ENCODE results near the gene TNRC18.

TNRC18 gene

DNA sequence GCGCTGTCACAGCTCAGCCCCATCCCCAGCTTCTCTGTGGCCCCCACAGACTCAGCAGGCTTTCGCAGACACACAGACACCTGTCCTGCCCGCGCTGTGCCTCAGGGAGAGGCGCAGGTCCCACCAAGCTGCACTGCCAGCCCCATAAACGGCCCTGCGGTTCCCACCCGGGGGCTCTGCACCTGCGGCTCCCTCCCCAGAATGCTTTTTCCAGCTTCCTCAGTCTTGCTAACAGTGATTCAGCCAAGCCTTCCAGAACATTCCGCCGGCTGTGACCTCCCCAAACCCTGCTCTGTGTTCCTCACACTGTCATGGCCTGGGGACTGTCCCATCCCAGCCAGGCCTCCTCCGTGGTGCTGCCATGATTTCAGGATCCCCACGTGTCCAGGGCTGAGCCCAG is 27.8 kb upstream of the TNRC18 start:
- DNase-seq (ENCODE audit: low spot score): no peak

GRCh38 chr7:5450549-5451327 is 27.1 kb upstream of the TNRC18 start:
- DNase-seq (ENCODE audit: low spot score): no peak

DNA sequence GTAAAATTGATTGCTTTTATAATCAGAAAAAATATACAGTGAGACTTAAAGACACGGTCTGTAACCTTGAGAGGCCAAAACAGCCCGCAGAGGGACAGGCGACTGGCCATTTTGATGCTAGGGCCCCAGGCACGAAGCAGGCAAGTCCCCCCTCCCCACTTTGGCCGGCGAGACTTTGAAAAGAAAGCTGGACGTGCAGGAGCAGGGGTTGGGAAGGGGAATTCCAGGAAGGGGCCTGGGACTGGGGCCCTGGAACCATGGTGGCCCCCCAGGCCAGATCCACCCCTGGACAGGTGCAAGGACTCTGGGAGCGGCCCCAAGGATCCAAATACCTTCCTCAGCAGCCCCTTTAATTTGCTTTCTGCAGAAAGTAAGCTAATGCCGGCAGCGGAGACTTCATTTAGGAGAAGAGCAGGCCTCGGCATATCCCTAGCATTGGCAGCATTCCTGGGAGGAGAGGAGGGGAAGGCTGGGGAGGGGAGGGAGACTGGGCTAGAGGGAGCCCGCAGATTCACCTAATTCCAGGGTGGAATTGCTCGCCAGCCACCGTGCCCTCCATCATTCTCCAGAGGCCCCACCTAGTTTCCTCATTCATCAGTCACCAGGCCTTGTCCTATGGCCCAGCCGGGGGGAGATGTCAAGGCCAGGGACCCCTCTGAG is 24.9 kb upstream of the TNRC18 start:
- no peak for DNase-seq (ENCODE audit: low spot score)

DNA sequence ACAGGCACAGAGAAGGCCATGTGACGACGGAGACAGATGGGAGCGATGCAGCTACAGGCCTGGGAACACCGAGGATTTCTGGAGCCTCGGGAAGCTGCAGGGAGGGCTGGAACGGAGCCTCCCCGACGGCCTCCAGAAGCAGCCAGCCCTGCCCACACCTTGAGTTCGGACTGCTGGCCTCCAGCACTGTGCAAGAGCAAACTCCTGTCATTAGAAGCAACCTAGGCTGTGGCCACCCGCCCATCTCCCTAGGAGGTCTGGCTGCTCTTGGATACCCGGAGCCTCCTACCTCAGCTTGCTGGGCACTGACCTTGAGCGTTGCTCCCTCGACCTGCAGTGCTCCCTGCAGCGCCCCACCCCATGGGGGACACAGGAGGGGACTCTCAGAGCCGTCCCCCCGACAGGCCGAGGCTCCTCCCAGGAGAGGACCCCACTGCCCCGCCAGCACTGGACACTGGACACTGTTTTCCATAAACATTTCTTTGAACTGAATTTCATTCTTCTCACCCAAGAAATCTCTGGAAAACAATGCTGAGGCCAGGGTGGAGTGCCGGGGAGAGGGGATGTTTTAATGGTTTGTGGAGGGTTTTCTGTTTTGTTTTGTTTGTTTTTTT is 22.5 kb upstream of the TNRC18 start:
- DNase-seq (ENCODE audit: low spot score): no peak

- DNase-seq (ENCODE audit: low spot score): no peak
Measured at GRCh38 chr7:5443678-5444077, 20.0 kb upstream of the TNRC18 start.

- DNase-seq (ENCODE audit: low spot score): no peak
Measured at GRCh38 chr7:5442757-5443305, 19.2 kb upstream of the TNRC18 start.

DNA sequence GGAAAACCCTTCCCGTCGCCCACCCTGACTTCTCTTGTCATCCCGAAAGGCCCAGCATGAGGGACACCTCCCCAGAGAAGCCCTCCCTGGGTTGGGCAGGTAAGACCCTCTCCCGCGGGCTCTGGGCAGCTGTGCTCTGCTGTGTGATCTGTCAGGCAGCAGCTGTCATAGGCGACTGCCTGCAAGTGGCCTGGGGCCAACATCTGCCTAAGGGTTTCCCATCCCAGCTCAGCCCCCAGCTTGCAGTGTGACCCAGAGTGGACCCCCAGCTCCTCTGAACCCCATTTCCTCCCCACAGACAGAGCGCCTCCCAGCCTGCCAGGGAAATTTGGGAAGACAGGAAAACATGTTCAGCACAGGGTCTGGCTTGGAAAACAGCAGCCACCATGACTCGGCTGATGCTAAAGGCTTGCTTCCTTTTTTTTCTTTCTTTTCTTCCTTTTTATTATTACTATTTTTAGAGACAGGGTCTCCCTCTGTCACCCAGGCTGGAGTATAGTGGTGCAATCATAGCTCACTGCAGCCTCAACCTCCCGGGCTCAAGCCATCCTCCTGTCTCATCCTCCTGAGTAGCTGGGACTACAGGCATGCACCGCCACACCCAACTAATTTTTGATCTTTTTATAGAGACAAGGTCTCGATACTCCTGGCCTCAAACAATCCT is 18.3 kb upstream of the TNRC18 start:
- no peak for DNase-seq (ENCODE audit: low spot score)

DNA sequence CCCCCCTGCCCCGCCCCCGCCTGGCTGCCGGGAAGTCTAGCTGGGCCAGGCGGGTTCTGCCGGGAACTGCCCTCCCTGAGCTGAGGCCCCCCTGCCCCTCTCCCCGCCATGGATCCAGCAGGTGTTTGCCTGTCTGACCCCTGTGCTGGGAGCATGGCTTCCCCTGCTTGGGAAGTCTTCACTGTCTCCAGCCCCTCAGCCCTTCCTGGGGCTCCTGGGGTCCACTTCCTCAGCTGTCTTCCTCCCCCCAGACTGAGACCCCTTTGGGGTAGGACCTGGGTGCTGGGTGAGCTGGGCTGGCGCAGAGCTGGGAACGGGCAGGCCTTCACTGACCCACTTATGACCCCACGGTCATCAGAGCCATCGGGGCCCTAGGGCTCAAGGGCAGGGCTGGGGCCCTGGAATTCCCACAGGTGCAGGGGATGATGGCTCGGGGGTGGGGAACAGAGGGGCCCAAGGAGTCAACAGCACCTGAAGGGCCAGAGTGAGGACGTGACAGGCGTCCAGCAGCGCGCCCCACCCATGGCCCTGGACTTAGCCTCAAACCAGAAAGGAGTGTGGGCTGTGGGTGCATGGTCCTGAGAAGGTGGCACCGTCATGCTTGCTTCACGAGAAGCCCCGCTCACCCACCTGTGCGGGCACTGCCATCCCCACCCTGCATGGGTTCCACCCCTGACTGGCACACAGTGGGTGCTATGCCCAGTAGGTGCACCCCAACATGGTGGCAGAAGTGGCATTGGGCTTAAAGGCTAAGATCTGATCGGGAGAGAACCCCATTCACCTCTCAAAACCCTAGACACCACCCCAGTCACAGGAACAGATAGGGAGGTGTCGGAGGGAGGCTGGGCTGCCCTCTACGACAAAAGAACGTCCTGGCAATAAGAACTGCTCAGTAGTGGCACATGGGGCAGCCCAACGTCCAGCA is 16.2 kb upstream of the TNRC18 start:
- no peak for DNase-seq (ENCODE audit: low spot score)

DNA sequence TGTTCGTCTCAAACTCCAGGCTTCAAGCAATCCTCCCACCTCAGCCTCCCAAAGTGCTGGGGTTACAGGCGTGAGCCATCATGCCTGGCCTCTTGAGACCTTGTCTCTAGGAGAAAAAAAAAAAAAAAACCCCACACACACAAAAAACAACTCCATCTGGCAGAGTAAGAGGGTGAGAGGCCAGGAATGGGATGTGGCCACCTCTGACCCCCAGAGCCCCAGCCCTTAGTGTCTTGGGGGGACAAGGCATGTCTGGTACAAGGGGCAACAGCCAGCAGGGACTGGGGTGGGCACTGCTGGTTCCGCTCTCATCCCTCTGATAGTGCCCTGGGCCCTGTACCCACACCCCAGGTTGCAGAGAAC is 15.6 kb upstream of the TNRC18 start:
- DNase-seq (ENCODE audit: low spot score): no peak

DNA sequence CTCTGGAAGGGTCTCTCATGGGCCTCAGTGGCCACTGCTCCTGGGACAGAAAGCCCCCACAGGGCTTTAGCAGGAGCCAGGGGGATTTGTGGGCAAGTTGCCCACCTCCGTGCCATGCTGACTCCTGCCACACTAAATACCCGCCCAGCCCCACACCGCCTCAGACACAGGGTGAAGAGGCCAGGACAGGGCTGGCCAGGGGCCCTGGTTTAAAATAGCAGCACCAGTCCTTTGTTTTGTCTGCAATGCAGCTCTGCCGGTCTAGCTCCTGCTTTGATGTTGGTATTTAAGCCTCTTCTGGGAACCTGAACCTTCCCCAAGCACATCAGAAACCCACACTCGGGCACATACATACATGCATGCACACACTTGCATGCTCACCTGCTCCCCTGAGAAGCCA is 14.4 kb upstream of the TNRC18 start:
- DNase-seq (ENCODE audit: low spot score): no peak

DNA sequence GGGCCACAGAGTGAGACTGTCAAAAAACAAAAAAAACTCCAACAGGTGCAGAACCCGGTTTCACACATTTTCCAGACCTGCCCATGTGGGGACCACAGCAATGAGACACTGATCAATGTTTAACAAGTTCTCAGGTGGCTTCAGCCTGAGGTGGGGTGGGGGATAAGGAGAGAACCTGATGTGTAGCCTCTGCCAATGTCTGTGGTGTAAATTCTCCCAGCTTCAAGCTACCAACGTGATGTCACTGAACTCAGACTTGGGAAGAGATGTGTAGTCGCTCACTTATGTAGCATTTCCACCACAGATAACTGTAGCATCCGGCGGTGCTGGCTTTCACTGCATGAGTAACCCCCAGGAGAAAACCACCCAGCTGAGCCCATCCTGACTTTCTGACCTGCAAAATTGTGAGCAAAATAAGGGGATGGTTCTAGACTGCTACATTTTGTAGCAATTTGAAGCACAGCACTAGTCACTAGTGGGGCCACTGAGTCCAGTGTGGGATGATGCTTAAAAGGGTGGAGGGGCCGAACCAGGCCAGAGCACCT is 13.8 kb upstream of the TNRC18 start:
- DNase-seq (ENCODE audit: low spot score): no peak

- no peak for DNase-seq (ENCODE audit: low spot score)
Measured at GRCh38 chr7:5436003-5436678, 12.5 kb upstream of the TNRC18 start.

- no peak for DNase-seq (ENCODE audit: low spot score)
Measured at GRCh38 chr7:5435291-5436002, 11.8 kb upstream of the TNRC18 start.

DNA sequence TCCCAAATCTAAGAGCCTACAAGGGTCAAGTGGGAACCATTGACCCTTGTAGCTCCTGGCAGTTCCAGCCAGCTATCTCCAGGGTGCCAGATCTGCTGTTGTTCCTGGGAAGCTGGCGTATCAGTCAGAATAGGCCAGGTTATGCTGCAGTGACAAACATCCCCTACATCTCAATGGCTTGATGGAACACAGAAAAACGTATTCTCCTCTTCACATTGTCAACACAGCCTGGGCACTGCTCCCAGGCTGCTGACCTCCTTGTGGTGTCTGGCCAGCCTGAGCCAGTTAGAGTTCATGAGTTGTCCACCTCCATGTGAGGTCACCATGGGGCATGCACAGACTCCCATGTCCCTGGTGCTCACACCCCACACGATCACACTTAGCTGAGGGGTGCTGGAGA is 9.5 kb upstream of the TNRC18 start:
- no peak for DNase-seq (ENCODE audit: low spot score)

- no peak for DNase-seq (ENCODE audit: low spot score)
Measured at GRCh38 chr7:5432691-5433090, 9.1 kb upstream of the TNRC18 start.

DNA sequence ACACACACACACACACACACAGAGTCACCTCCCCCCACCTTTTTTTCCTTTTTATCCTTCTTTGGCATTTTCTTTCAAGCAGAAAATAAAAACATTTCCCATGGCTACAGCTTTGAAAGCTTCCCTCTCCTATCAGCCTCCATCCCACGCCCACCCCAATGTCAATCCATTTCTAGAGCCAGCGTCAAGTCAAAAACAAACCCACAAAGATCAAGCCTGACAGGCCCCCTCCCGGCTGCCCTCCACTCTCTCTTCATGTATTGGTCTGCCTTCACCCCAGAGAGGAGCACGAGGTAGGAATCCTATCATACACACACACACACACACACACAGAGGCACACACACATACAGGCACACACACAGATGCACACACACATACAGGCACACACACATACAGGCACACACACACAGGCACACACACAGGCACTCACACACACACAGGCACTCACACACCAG is 8.0 kb upstream of the TNRC18 start:
- no peak for DNase-seq (ENCODE audit: low spot score)

DNA sequence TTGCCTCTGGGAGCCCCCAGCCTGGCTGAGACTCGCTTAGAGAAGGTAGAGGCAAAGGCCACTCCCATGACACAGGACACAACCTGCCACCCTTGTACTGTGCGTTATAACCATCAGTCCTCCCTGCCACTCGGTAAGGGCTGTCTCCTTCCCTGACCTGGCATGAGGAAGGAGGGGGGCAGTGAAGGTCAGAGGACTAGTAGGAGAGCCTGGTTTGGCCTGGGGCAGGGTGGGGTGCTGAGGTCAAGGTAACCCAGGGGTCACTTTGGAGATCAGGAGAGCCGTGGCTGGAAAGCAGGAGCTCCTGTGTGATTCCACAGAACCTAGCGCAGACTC is 6.9 kb upstream of the TNRC18 start:
- no peak for DNase-seq (ENCODE audit: low spot score)

DNA sequence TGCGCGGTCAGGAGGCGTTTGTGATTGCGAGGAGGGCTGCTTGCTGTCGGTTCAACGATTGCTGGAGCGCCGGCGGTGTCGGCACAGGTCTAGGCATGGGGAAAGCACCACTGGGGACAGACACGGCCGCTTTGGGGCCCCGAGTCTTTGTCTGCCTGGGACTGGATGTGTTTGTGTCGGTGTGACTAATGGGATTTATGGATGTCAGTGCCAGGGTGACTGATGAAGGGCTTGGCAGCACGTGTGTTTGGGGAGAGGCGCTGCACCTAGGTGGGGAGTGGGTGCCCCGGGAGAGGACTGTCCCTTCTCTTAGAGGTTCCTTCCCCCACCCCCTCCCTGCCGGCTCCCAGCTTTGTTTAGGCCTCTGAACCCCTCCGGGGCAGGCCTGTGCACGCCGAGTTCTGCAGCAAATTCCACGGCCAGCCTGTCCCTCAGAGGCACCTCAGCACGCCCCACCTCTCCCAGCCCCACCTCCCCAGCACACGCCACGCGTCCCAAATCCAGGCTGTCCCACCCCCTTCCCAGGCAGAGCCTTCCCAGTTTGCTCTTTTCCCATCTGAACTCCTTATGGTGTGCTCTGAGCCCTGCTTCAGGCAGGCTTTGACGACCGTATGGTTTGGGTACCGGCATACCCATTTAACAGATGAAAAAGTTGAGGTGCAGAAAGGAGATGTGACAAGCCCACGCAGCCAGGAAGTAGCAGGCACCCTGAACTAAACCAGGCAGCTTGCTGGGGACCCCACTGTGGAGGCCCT is 6.4 kb upstream of the TNRC18 start:
- DNase-seq (ENCODE audit: low spot score): peak; percentile 89

DNA sequence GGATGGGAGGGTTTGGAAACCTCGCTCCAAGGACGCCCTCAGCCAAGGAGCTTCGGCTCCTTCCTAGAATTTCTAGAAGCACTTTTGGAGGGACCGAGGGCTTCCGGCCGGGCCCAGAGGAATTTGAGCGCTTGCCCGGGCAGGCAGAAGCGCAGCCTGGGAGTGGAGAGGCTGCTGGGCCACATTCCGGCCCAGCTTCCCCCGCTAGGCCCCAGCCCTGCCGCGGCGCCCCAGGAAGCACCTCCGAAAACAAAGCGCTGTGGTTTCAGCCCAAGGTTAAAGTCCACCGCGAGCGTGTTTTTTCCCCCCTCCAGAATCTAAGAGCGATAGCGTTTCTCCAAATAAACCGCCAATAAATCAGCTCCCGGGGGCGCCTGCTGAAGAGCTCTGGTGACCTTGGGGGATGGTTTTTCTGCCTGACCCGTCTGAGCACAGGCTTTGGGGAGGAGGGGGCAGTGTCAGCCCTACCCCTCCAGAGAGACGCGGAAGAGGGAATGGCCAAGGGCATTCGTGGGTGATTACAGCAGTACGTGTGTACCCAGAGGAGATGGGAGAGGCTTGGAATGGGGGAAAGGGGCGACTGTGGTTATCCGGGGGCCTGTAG is 5.7 kb upstream of the TNRC18 start:
- peak; percentile 91 for DNase-seq (ENCODE audit: low spot score)

Data from SW480 (cell line).